GM19455 (cell line): ENCODE measurements around the gene CALML3.

Experiments
- ATAC-seq: cut with Tn5 transposase; IDR thresholded peaks from one replicate; pipeline ENCODE4 v1.9.1; 2021; ENCODE audit not compliant: unreplicated experiment

CALML3 gene

GRCh38 chr10:5506246-5506645, 18.5 kb upstream of the CALML3 start:
- no peak for ATAC-seq

- ATAC-seq = no peak
These were observed 17.8 kb upstream of the CALML3 start for GRCh38 chr10:5506751-5507648.

GRCh38 chr10:5507649-5508131, 17.1 kb upstream of the CALML3 start:
- ATAC-seq = no peak

GRCh38 chr10:5508161-5508604, 16.6 kb upstream of the CALML3 start:
- ATAC-seq = no peak

DNA sequence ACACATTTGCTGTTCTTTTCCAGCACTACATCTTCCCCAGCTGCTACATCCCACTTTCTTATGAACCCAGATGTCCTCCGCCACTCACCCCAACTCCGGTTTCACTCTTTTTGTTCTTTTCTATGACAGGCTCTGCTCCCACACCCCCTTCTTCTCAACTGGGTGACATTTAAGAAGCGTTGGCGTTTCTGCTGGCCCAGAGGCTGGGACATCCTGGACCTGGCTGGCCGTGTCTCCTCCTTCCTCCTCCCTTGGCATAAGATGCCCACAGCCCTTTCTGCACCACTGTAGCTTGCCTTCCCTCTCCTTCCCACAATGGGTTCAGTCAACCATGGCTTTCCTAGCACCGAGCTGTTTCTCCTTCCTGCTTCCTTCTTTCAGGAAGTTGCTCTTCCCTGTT, 16.0 kb upstream of the CALML3 start:
- no peak for ATAC-seq

- ATAC-seq = no peak
These were observed 15.5 kb upstream of the CALML3 start for GRCh38 chr10:5509236-5509635.

DNA sequence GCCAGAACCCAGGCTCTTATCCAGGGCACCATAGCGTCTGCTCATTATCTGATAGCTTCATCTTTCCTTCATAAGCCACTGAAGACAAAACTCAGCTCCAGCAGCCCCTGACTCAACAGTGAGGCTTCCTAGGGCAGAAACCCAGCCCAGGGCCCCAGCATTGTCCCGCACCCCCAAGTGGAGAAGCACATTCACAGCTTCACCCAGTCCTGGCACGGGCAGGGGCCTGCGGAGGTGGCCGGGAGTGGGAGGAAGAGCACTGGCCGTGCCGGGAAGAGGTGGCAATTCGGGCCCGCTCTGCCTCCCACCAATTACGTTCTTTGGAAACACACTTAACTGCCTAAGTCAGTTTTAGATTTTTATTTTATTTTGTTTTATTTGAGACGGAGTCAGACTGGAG, 15.1 kb upstream of the CALML3 start:
- ATAC-seq = no peak

GRCh38 chr10:5510281-5511072, 14.3 kb upstream of the CALML3 start:
- ATAC-seq = no peak

GRCh38 chr10:5511231-5511884, 13.4 kb upstream of the CALML3 start:
- ATAC-seq = no peak

GRCh38 chr10:5511885-5512280, 12.9 kb upstream of the CALML3 start:
- ATAC-seq = no peak

GRCh38 chr10:5512331-5512730, 12.4 kb upstream of the CALML3 start:
- no peak for ATAC-seq

GRCh38 chr10:5512881-5513612, 11.7 kb upstream of the CALML3 start:
- ATAC-seq = no peak

DNA sequence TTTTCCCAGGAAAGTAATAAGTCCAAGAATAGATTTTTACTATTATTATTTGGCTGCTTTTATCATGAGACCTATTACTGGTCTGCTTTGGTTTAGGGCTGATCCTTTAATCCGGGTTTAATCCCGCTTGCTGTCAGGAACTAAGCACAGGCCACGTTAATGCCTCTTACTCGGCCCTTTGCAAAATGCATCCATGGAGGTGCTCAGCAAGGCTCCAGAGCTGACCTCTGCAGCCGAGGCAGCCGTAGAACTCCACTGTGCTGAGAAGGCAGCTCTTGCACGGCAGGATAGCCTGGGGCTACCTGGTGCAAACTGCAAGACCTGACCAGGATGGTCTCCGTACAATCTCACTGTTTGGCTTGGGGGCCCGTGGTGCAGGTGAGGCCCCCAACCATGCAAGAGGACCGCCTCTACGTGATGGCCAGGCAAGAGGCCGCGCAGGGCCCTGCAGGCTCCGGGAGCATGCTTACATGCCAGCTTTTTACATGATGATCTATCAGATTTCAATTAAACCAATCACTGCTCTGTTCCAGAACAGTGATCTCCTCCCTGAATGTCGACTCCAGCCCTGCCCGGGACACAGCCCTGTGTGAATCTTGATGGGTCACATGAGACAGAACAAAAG, 10.4 kb upstream of the CALML3 start:
- ATAC-seq = no peak

- no peak for ATAC-seq
These were observed 8.6 kb upstream of the CALML3 start for GRCh38 chr10:5515948-5516761.

GRCh38 chr10:5517546-5517945, 7.2 kb upstream of the CALML3 start:
- no peak for ATAC-seq

- ATAC-seq = no peak
These were observed 6.6 kb upstream of the CALML3 start for GRCh38 chr10:5518143-5518542.

- ATAC-seq = no peak
These were observed 5.7 kb upstream of the CALML3 start for GRCh38 chr10:5519054-5519453.

GRCh38 chr10:5522913-5523560, 1.7 kb upstream of the CALML3 start:
- ATAC-seq = no peak
